DOHH2 (cell line): ENCODE data around the gene TMEM132E.

Experiments used
- EZH2phosphoT487 ChIP-seq: fragments of 200-600 bp; sonication (generic); IDR thresholded peaks from 2 replicates; pipeline ENCODE4 v1.6.1; 2017; ENCODE audit warnings: borderline replicate concordance, mild to moderate bottlenecking, antibody characterized with exemption, low read length, moderate library complexity, mixed read lengths
- TF ChIP-seq, protein P1 (sequence below): fragments of 200-600 bp; sonication (generic); IDR thresholded peaks from one replicate; pipeline ENCODE4 v1.5.1; 2014; ENCODE audit warnings: antibody characterized with exemption, mild to moderate bottlenecking, low read depth, low read length; ENCODE audit not compliant: poor library complexity, severe bottlenecking

DNA sequence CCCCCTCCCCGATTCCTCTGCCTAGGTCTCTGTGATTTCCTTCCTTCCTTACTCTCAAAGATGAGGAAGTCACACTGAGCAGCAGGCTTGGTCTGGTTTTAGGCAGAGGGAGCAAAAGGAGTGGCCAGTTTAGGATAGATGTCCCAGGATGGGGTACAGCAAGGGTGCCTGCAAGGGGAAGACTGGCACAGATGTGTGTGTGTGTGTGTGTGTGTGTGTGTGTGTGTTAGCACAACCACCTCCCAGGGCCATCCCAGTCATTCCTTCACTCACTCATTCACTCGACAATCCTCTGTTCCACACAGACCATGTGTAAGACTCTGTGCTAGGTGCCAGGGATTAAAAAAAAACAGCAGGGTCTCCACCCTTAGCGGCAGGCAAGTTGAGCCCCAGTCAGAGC, 35.9 kb downstream of the TMEM132E start:
- TF ChIP-seq, protein P1, sequence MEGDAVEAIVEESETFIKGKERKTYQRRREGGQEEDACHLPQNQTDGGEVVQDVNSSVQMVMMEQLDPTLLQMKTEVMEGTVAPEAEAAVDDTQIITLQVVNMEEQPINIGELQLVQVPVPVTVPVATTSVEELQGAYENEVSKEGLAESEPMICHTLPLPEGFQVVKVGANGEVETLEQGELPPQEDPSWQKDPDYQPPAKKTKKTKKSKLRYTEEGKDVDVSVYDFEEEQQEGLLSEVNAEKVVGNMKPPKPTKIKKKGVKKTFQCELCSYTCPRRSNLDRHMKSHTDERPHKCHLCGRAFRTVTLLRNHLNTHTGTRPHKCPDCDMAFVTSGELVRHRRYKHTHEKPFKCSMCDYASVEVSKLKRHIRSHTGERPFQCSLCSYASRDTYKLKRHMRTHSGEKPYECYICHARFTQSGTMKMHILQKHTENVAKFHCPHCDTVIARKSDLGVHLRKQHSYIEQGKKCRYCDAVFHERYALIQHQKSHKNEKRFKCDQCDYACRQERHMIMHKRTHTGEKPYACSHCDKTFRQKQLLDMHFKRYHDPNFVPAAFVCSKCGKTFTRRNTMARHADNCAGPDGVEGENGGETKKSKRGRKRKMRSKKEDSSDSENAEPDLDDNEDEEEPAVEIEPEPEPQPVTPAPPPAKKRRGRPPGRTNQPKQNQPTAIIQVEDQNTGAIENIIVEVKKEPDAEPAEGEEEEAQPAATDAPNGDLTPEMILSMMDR = no peak
- no peak for TF ChIP-seq EZH2phosphoT487
